Neuronal stem cell (in vitro differentiated cells): ENCODE data around the gene HOXA2.

ENCODE experiments used
- DNase-seq: peaks from one replicate; pipeline ENCODE4 v3.0.0-alpha.2; 2013; ENCODE audit warnings: low spot score
- H2AFZ ChIP-seq: one replicate; pipeline ENCODE4 v1.6.1; 2013; ENCODE audit warnings: mild to moderate bottlenecking, low read length, inconsistent platforms
- H2AK5ac ChIP-seq: 2 replicates; pipeline ENCODE4 v1.6.1; 2013; ENCODE audit warnings: low read depth, mild to moderate bottlenecking, inconsistent platforms, low read length, moderate library complexity, mixed read lengths
- H2BK120ac ChIP-seq: 2 replicates; pipeline ENCODE4 v1.6.1; 2013; ENCODE audit warnings: low read depth, mild to moderate bottlenecking, inconsistent platforms, low read length, moderate library complexity, mixed read lengths
- H2BK12ac ChIP-seq: one replicate; pipeline ENCODE4 v1.6.1; 2013; ENCODE audit warnings: low read length, inconsistent platforms
- H2BK15ac ChIP-seq: 2 replicates; pipeline ENCODE4 v1.6.1; 2013; ENCODE audit warnings: mild to moderate bottlenecking, low read length, inconsistent platforms, mixed read lengths
- H2BK5ac ChIP-seq: one replicate; pipeline ENCODE4 v1.6.1; 2013; ENCODE audit warnings: inconsistent platforms, mild to moderate bottlenecking, low read length, moderate library complexity
- H3K14ac ChIP-seq: one replicate; pipeline ENCODE4 v1.6.1; 2013; ENCODE audit warnings: low read length, inconsistent platforms
- H3K18ac ChIP-seq: 2 replicates; pipeline ENCODE4 v1.6.1; 2013; ENCODE audit warnings: low read length, inconsistent platforms
- H3K23ac ChIP-seq: 2 replicates; pipeline ENCODE4 v1.6.1; 2013; ENCODE audit warnings: low read depth, mild to moderate bottlenecking, mixed read lengths, low read length, inconsistent platforms; ENCODE audit not compliant: poor library complexity
- H3K27ac ChIP-seq: replicated peaks from 3 replicates; pipeline ENCODE4 v1.5.1; 2013; ENCODE audit warnings: low read length, inconsistent platforms
- H3K27me3 ChIP-seq, 3 experiments: 2 replicates each; pipeline ENCODE4 v1.6.1; 2013; ENCODE audit warnings: low read length in 3 of 3, mild to moderate bottlenecking in 2 of 3, inconsistent platforms in 1 of 3, low read depth in 1 of 3, mixed read lengths in 1 of 3, moderate library complexity in 1 of 3; ENCODE audit not compliant: control insufficient read depth in 3 of 3, insufficient read depth in 3 of 3
- H3K36me3 ChIP-seq, 2 donors: replicated peaks in 1 of 2; 2 replicates each; pipeline ENCODE4 v1.6.1; 2013; ENCODE audit warnings: low read length in 2 of 2; ENCODE audit not compliant: control insufficient read depth in 2 of 2, insufficient read depth in 2 of 2
- H3K4ac ChIP-seq: 2 replicates; pipeline ENCODE4 v1.6.1; 2013; ENCODE audit warnings: inconsistent platforms, mild to moderate bottlenecking, low read length, moderate library complexity
- H3K4me1 ChIP-seq, 2 donors: 1 replicate in 1 of 2; 2 replicates in 1 of 2; pipeline ENCODE4 v1.6.1; 2013; ENCODE audit warnings: low read length in 2 of 2, low read depth in 1 of 2; ENCODE audit not compliant: control insufficient read depth in 2 of 2, insufficient read depth in 1 of 2
- H3K4me2 ChIP-seq: one replicate; pipeline ENCODE4 v1.6.1; 2013; ENCODE audit warnings: mild to moderate bottlenecking, low read length, inconsistent platforms; ENCODE audit not compliant: insufficient read depth, poor library complexity, severe bottlenecking
- H3K4me3 ChIP-seq, 2 donors: 2 replicates each; pipeline ENCODE4 v1.5.1; 2013; ENCODE audit warnings: low read length in 2 of 2, mild to moderate bottlenecking in 2 of 2, inconsistent platforms in 1 of 2, moderate library complexity in 1 of 2
- H3K79me1 ChIP-seq: one replicate; pipeline ENCODE4 v1.6.1; 2013; ENCODE audit warnings: low read depth, mild to moderate bottlenecking, inconsistent platforms, low read length, moderate library complexity
- H3K9ac ChIP-seq: one replicate; pipeline ENCODE4 v1.6.1; 2013; ENCODE audit warnings: mild to moderate bottlenecking, low read depth, low read length, inconsistent platforms; ENCODE audit not compliant: poor library complexity
- H3K9me3 ChIP-seq, 2 donors: replicated peaks in 1 of 2; 2 replicates each; pipeline versions ENCODE3 to v1.6.1; 2013; ENCODE audit warnings: low read length in 2 of 2, mild to moderate bottlenecking in 2 of 2, inconsistent platforms in 1 of 2, low read depth in 1 of 2, mixed read lengths in 1 of 2, moderate library complexity in 1 of 2; ENCODE audit not compliant: control insufficient read depth in 2 of 2, insufficient read depth in 1 of 2
- H4K8ac ChIP-seq: one replicate; pipeline ENCODE4 v1.6.1; 2013; ENCODE audit warnings: low read depth, mild to moderate bottlenecking, inconsistent platforms, low read length, moderate library complexity
- H4K91ac ChIP-seq: one replicate; pipeline ENCODE4 v1.6.1; 2013; ENCODE audit warnings: low read length, low read depth, mild to moderate bottlenecking, inconsistent platforms; ENCODE audit not compliant: poor library complexity
- WGBS, 2 donors: extraction: QIAGEN DNeasy Blood & Tissue Kit; methylation state at CpG; one replicate each; pipeline ENCODE4 v1.1.7; 2013; ENCODE audit warnings: missing lambda C conversion rate in 2 of 2, mixed read lengths in 1 of 2; ENCODE audit not compliant: insufficient read length in 2 of 2, insufficient replicate concordance in 1 of 2; ENCODE audit errors: extremely low coverage in 2 of 2; 5-methylcytosine and 5-hydroxymethylcytosine counted together

HOXA2 gene

DNA sequence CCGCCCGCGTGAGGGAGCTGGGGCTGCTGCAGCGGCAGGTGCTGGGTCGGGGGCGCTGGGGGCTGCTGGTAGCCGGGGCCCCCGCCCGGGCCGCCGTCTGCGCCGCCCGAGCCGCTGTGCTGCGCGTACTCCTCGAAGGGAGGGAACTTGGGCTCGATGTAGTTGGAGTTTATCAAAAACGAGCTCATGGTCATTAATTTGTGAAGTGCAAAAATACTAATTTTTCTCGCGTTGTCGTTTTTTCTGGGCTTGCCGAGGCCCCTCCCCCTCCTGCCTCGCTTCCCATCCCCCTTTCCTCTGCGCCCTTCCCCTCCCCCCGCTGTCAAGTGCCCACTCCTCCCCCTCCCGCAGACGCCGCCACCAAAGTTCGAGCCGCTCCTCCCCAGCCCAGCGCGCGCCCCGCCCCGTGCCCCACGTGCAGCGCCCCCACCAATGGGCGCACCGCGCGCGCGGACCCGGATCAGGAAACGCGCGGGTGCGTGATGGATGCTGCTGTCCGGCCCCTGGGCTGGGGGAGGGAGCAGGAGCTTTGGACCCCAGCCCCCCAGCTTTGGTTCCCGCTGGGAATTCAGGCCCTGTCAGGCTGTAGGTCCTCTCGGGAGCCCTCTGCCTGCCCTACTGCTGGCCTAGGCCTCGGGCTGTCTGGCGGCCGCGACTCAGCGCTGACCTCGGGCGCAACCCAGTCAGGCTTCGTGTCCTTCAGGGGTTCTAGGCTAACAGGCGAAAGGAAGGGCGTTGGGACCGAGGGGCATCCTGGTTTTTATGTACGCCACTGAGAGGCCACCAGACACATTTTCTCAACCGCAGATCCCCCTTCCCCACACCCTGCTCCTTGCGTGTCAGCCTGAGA, 28.3 kb upstream of the HOXA2 start, which contains the start of gene HOXA4:
TSS of gene HOXA4 (minus strand) at position 218 of the 850 bp plus-strand sequence. CDS start at position 194, 24 bp downstream.
- Histone ChIP-seq H2BK15ac (no peak within 1 kb of the TSS), H3K14ac (no peak within 1 kb of the TSS), H3K9ac (no peak within 1 kb of the TSS), H2BK12ac (no peak within 1 kb of the TSS), H4K8ac (no peak within 1 kb of the TSS), H2AK5ac (no peak within 1 kb of the TSS), H4K91ac (no peak within 1 kb of the TSS), H3K36me3 (no peaks in the 10 kb centered on the region), H3K4ac (no peak within 1 kb of the TSS), H3K4me1 (peaks cover 0 to 3% of the 10 kb centered on the region in 2 donors), H3K23ac (peak within 1 kb of the TSS; percentile 13), H3K27me3 (peaks cover 22 to 100% (median 92%) of the 10 kb centered on the region in 3 experiments), H3K4me2 (peak within 1 kb of the TSS; percentile 61), H2BK5ac (no peak within 1 kb of the TSS), H3K4me3 (peak within 1 kb of the TSS; percentile 53 to 71), H3K79me1 (no peaks in the 10 kb centered on the region), H2BK120ac (no peak within 1 kb of the TSS), H3K18ac (peak within 1 kb of the TSS; percentile 51), H3K9me3 (peaks cover 0 to 8% of the 10 kb centered on the region in 2 donors), H3K27ac (no peak within 1 kb of the TSS), H2AFZ (peak within 1 kb of the TSS; percentile 98)
- no peak for DNase-seq
- no CpG with 5 or more reads among the region's 67 CpGs for WGBS, 2 donors

- H3K9me3 ChIP-seq: peaks cover 0 to 8% of the 10 kb centered on the region in 2 donors
- H3K79me1 ChIP-seq: no peaks in the 10 kb centered on the region
- no peak overlapping the region for H2AK5ac ChIP-seq
- H3K27me3 ChIP-seq: peaks cover 23 to 100% (median 93%) of the 10 kb centered on the region in 3 experiments
- no peak overlapping the region for H3K27ac ChIP-seq
- no peak overlapping the region for H3K14ac ChIP-seq
- H2BK15ac ChIP-seq: no peak overlapping the region
- peaks cover 0 to 3% of the 10 kb centered on the region in 2 donors for H3K4me1 ChIP-seq
- H2AFZ ChIP-seq: peak overlapping the region; percentile 98
- no peak overlapping the region for H3K4ac ChIP-seq
- no peak overlapping the region for H4K8ac ChIP-seq
- no peak for DNase-seq
- H3K9ac ChIP-seq: no peak overlapping the region
- H4K91ac ChIP-seq: no peak overlapping the region
- H2BK5ac ChIP-seq: no peak overlapping the region
- no peak overlapping the region for H3K23ac ChIP-seq
- H2BK120ac ChIP-seq: no peak overlapping the region
- no peak overlapping the region for H3K4me3 ChIP-seq
- H3K4me2 ChIP-seq: peak overlapping the region; percentile 54
- no peaks in the 10 kb centered on the region for H3K36me3 ChIP-seq
- no CpG with 5 or more reads among the region's 72 CpGs for WGBS, 2 donors
- H2BK12ac ChIP-seq: no peak overlapping the region
- H3K18ac ChIP-seq: no peak overlapping the region
These were observed 27.5 kb upstream of the HOXA2 start for GRCh38 chr7:27129729-27130539.

- Histone ChIP-seq H2AFZ (no peak overlapping the region), H3K9me3 (peaks cover 0 to 8% of the 10 kb centered on the region in 2 donors), H4K91ac (no peak overlapping the region), H2BK15ac (no peak overlapping the region), H3K18ac (no peak overlapping the region), H4K8ac (no peak overlapping the region), H2AK5ac (no peak overlapping the region), H3K23ac (no peak overlapping the region), H3K14ac (no peak overlapping the region), H3K4me3 (no peak overlapping the region), H2BK12ac (no peak overlapping the region), H3K4ac (no peak overlapping the region), H2BK120ac (no peak overlapping the region), H3K27me3 (peaks cover 31 to 100% (median 95%) of the 10 kb centered on the region in 3 experiments), H3K9ac (no peak overlapping the region), H3K4me2 (no peak overlapping the region), H2BK5ac (no peak overlapping the region), H3K79me1 (no peaks in the 10 kb centered on the region), H3K27ac (no peak overlapping the region), H3K4me1 (peaks cover 0 to 3% of the 10 kb centered on the region in 2 donors), H3K36me3 (no peaks in the 10 kb centered on the region)
- DNase-seq: no peak
- WGBS, 2 donors: no CpG with 5 or more reads among the region's 28 CpGs
These were observed 26.6 kb upstream of the HOXA2 start for GRCh38 chr7:27128776-27129728.
